WI38 (cell line): ENCODE results near the gene ASCC1.

ENCODE experiments used
- H3K4me3 ChIP-seq: 2 replicates; pipeline ENCODE4 v1.5.1; 2011; ENCODE audit warnings: low read depth, mild to moderate bottlenecking, control low read depth, low read length
- CTCF ChIP-seq: IDR thresholded peaks from 2 replicates; pipeline ENCODE4 v1.5.1; 2012; ENCODE audit warnings: low read depth, mild to moderate bottlenecking, control low read depth, low read length

Gene ASCC1

DNA sequence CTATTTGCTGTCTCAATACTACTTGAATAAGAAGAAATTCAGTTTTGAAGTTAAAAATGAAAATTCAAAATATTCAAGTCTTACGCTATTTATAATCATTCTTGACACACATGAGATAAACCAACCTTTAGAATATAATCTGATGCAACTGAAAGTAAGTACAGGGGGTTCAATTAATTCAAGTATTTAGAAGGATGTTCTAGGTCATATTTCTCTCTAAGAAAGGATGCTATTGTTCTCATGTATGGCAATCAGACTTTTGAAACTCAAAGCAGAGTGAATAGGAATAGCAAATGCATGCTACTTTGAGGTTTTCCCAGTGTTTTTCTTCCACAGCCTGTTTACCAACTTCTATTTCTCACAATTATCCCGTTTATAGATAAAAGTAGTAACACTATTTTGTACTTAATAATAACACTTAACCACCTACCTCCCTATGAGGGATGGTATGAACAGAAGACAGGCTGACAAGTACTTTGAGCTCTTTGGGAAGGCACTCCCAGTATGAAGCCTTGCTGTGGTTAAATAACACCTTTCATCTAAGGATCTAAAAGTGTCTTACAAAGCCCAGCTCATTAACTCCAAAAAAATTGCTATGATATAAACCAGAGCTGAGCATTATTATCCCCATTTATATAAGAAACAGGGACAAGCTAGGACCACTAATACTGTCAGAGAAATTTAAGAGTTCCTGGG lies 109.8 kb downstream of the ASCC1 start:
- no peak overlapping the region for H3K4me3 ChIP-seq
- no peak for TF ChIP-seq CTCF

DNA sequence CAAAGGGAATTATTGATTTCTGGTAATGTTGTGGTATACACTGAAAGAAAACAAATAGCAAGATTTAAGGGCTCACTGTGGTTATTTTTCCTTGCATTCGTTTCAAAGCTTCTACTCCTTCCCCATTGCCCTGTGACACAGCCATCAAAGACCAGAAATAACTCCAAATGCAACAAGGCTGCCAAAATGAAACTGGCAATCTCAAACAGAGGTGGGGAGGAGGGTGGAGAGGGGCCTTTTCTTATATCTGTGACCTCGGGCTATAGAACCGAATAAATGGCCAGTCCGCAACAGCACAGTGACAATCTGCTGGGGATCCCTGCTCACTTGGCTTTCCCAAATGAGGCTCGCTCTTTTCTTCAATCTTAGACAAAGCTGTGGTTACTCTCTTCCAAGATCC lies 110.4 kb downstream of the ASCC1 start:
- no peak for TF ChIP-seq CTCF
- no peak overlapping the region for H3K4me3 ChIP-seq

DNA sequence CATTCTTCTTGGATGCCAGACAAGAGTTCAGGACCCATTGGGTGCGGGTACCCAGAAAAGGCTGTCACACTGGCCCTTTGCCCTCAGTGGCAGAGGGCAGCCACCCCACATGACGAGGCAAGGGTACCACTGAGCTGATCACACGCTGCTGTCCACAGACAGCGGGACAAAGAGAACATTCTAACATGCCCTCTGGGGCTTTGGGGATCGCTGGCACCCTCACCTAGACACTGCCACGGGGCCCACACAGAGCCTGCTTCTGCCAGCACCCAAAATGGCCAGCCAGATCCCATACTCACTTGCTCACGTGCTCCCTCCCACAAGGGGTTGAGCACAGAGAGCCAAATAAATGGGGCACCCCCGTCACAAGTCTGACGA lies 111.0 kb downstream of the ASCC1 start:
- H3K4me3 ChIP-seq, result no peak overlapping the region
- no peak for TF ChIP-seq CTCF

GRCh38 chr10:72104472-72105097 lies 111.5 kb downstream of the ASCC1 start:
- no peak for TF ChIP-seq CTCF
- no peak overlapping the region for H3K4me3 ChIP-seq

DNA sequence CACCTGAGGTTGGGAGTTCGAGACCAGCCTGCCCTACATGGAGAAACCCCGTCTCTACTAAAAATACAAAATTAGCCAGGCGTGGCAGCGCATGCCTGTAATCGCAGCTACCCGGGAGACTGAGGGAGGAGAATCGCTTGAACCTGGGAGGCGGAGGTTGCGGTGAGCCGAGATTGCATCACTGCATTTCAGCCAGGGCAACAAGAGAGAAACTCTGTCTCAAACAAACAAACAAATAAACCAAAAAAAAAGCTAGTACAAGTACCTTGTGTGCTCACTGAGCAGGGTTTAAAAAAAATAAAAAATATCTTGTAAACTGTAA lies 116.5 kb downstream of the ASCC1 start:
- TF ChIP-seq CTCF, result no peak
- H3K4me3 ChIP-seq, result no peak overlapping the region

DNA sequence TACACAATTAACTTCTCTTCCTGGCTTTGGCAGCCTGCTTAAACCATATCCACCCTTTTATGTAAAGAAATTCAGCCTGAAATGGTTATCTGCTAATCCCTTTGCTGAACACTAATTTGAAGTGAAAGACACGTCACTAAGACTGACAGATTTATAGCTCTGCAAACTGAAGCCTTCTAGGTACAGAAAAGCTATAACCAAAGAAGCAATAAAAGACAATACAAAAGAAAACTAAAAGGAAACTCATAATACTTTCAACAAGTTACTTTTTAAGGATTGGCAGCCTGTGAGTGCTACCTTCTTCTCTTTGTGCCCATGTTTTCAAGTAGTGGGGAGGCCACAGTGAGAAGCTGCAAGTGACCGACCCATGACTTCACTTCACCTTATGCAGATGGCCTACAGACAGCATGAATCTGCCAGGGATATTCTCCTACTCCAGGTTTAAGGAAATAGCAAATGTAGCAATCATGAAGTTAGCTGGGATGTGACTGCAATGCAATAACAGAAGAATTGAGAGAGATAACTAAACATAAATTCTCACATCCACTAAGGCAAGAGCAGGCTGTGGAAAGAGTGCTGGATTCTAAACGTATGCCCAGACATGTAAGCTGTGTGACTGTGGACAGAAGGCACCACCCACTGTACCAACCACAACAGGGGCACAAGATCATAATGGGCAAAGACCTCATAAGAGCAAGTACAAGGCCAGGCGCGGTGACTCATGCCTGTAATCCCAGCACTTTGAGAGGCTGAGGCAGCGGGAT lies 117.1 kb downstream of the ASCC1 start:
- H3K4me3 ChIP-seq, result no peak overlapping the region
- TF ChIP-seq CTCF, result no peak

- TF ChIP-seq CTCF, result no peak
Measured at GRCh38 chr10:72098301-72098835, 117.7 kb downstream of the ASCC1 start.

More at GRCh38 chr10:72098301-72098835, 117.7 kb downstream of the ASCC1 start:
- no peak overlapping the region for H3K4me3 ChIP-seq
